ENCODE measurements around the gene MPP3. TPM values are rescaled to one million over a fixed set of nuclear protein-coding genes. Genes with fewer than 3 reads are reported as not detected.
"Not testable (repeated sequence)": the region's sequence is repeated elsewhere in the genome, so short reads cannot be mapped to it uniquely, and the experiment has no call there.

The MPP3 gene, protein sequence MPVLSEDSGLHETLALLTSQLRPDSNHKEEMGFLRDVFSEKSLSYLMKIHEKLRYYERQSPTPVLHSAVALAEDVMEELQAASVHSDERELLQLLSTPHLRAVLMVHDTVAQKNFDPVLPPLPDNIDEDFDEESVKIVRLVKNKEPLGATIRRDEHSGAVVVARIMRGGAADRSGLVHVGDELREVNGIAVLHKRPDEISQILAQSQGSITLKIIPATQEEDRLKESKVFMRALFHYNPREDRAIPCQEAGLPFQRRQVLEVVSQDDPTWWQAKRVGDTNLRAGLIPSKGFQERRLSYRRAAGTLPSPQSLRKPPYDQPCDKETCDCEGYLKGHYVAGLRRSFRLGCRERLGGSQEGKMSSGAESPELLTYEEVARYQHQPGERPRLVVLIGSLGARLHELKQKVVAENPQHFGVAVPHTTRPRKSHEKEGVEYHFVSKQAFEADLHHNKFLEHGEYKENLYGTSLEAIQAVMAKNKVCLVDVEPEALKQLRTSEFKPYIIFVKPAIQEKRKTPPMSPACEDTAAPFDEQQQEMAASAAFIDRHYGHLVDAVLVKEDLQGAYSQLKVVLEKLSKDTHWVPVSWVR
- 9.6 and 13.4 TPM in 2 replicates for total RNA-seq (2014; rRNA removed; shearing (Covaris generic))
- 72.9 and 82.6 TPM in 2 replicates for polyA plus RNA-seq (2014; cell fraction: nucleus; rRNA removed)

DNA sequence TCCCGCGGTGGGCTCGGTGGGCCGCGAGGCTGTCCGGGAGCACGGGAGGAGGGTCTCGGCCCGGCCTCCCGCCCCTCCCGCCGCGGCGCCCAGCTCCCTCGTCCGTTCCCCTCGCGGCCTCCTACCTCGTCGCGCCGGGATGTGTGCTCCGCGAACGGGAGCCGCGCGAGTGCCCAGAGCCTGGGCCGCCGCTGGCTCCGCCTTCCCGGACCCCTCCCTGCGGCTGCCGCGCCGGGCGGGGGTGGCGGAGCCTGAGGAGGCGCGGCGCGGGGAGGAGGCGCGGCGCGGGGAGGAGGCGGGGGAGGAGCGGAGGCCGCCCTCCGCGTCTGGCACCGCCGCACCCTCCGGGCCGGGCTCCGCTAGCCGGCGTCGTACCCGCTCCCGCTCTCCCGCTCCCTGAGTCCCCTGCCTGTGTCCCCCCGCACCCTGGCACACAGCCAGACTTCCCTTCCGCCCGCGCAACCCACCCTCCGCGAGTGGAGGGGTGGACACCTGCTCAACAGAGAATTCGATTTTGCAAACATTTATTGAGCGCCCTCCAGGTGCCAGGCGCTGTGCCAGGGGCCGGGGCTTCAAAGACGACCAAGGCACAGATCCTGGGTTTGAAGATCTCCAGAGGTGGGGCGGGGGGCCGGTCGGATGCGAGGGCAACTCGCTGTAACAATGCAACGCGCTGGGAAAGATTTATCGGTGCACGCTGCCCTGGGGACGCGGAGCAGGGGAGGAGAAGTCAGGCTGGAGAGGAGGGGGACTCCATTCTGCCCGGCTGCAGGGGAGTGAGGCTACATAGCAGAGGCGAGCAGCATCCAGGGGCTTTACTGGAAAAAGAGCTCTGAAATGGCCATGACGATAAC is at the start of gene MPP3:
TSS of gene MPP3 (minus strand) at position 171 of the 854 bp plus-strand sequence. CDS start 1,240 bp downstream, outside the sequence.
- peak; percentile 76 for DNase-seq (ENCODE audit: extremely low read depth, low read depth)

DNA sequence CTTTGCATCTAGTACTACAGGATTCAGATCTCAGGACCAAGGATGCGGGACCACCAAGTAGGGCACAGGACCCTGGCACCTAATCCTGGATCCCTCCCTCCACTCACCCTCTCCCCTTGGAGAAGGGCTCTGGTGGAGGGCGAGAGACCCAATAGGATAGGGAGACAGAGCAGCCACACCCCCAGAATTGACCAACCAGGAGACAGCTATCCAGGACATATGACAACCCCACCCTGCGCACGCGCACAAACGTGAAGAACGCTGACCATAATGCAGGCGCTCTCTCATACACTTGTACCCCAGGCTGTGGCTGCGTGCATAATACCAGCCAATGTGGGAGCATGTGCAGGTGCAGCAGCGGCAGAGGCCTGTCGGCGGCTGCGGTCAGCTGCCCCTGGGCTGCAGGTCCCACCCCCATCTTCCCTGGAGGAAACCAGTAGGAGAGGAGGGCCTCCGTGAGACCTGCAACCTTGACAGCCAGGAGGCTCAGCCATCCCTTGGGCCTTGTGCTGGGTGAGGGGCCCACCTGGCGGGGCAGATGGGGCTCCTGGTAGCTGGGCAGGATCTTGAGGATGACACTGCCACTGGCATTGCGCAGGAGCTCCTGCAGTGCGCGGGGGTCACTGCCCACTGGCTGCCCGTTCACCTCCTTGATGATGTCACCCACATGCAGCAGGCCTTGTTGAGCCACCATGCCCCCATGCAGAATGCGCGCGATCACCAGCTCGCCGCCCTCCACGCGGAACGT is 49.0 kb upstream of the MPP3 start:
- DNase-seq (ENCODE audit: extremely low read depth, low read depth), result no peak

DNA sequence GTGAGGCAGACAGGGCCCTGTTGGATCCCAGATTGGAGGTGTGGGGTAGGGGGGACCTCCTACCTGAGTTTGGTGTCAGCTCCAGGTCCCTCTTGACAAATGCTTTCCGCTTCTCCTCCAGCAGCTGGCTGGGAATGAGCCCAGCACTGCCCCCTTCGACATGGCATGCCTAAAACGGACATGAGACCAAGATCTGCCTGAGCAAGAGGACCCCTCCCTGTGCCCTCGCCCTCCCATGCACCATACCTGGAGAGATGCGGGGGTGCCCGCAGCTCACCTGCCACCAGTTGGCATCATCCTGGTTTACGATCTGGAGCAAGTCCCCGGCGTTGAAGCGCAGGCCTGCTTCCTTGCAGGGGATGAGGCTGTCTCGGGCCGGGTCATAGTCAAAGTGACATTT is 48.2 kb upstream of the MPP3 start:
- no peak for DNase-seq (ENCODE audit: extremely low read depth, low read depth)

DNA sequence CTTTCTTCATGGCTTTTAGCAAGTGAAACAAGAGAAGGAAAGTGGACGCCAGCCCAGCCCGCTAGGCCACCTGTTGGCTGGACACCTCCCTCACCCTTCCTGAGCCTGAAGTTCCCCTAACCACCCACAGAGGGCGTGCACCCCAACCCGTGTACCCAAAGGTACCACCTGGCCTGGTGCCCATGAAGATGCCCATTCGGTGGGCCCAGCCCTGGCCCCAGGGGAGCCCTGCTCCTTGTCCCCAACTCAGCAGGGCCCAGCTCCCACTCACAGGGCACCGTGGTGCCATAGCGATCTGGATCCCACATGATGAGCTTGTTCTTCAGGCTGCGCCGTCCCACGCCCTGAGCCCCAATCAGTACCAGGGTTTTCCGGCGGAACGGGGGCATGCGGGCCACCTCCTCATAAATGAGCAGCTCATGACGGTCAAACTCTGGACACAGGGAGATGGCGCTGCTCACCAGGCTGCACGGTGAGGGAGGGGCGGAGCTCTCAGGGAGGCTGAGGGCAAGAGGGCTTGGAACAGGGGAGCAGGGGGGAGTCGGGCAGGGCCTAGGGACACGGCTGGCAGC is 47.6 kb upstream of the MPP3 start:
- peak; percentile 70 for DNase-seq (ENCODE audit: extremely low read depth, low read depth)

DNA sequence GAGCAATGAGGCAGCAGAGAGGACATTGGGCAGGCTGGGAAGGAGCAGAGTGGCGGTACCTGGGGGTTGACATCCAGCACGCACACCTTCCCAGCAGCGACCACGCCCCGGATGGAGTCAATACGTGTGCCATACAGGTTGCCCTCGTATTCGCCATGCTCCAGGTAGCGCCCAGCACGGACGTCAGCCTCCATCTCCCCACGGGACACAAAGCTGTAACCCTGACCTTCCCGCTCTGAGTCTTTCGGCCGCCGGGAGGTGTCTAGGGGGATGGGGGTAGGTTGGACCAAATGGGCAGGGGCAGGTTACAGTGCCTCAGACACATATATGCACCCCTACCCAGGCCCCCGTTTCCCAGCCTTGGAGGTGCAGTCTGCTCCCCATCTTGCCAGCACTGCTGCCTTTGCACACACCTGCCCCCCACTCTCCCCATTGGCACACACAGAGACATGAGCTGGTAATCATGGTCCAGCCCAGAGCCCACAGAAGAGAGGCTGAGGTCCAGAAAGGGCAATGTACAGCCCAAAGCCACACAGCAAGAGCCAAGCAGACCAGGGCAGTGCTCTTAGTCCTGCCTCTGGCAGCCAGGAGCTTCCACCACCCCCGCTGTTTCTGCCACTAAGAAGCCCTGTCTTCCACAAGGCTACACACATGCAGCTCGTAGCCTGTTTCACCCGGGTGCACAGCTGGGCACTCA is 46.9 kb upstream of the MPP3 start:
- DNase-seq (ENCODE audit: extremely low read depth, low read depth), result no peak

DNA sequence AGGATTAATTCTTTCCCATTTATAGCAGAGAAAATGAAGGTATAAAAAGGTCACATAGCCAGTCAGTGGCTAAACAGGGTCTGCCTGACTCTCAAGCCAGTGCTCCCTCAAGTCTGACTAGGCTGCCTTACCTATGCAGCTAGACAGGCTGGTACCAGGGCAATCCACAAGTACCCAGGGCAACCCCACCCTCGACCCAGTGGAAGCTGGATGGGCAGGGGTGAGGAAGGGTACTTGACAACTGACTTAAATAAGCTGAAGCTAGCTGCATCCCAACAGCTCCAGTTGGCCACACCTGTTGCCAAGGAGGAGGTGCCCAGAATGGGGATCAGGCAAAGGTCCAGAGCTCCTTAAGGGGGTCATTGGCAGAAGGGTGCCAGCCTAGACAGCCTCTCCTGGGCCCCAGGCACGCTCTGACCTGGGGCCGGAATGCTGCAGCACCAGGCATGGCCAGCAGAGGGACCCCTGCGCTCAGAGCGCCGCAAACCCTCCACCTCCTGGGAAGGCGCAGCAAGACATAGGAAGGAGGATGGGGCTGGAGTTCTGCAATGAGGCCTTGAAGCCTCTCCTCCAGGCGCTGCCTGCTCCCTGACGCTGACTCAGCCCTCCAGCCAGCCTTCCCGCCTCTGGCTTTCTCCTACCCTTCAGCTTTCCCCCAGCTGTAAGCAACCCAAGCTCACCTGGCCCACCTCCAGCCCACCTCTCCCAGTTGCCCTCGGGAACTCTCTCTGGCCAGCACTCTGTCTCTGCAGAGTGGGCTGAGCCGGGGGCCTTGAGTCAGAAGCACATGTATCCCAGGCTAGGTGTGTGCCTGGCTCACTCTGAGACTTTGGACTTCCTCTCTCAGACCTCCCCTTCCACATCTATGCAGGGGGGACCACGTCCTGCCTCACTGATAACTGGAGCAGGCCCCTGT is 45.6 kb upstream of the MPP3 start:
- DNase-seq (ENCODE audit: extremely low read depth, low read depth), result peak; percentile 61

DNA sequence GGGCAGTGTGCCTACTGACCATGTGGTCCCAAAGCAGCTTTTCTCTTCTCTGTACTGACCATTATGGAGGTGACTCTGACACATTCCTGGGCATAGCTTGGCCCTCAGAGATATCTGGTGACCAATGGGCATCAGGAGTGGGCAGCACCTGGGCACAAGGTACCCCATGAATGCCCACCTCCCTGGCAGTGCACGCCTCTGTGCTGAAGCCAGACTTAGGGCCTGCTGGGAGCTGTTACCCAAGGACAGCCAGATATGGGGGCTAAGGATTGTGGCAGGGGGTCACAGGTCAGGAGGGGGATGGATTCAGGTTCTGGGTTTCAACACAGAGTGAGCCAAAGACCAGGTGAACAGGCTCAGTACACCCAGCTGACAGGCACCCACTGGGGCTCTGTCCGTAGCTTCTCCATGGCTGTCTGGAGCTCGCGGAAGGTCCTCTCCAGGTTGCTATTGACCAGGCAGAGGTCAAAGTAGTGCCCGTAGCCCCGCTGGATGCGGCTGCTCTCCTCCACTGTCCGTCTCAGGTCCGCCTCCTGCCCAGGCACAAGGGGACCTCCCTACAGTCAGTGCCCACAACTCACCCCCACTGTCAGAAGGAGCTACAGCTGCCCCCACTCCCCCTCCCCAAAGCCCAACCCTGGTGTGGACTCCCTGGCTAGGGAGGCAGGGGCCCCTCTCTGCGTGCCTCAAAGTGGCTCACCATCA is 44.7 kb upstream of the MPP3 start:
- no peak for DNase-seq (ENCODE audit: extremely low read depth, low read depth)

DNA sequence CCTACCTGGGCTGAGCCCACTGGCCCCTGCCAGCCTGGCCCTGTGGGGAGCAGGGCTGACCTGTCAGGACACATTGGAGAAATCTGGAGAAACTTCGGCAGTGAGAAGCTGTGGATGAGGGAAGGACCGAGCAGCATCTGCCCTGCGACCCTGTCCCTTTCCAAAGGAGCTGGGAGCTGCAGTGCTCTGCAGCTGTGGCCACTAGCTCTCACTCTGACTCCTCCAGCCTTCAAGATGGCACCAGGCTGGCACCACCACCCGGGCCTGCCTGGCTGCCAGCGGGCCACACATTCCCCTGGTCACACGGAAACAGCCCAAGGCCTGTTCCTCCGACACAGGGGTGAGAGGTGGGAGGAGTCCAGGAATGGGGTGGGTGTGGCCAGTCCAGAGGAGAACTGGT is 44.1 kb upstream of the MPP3 start:
- DNase-seq (ENCODE audit: extremely low read depth, low read depth), result no peak

DNA sequence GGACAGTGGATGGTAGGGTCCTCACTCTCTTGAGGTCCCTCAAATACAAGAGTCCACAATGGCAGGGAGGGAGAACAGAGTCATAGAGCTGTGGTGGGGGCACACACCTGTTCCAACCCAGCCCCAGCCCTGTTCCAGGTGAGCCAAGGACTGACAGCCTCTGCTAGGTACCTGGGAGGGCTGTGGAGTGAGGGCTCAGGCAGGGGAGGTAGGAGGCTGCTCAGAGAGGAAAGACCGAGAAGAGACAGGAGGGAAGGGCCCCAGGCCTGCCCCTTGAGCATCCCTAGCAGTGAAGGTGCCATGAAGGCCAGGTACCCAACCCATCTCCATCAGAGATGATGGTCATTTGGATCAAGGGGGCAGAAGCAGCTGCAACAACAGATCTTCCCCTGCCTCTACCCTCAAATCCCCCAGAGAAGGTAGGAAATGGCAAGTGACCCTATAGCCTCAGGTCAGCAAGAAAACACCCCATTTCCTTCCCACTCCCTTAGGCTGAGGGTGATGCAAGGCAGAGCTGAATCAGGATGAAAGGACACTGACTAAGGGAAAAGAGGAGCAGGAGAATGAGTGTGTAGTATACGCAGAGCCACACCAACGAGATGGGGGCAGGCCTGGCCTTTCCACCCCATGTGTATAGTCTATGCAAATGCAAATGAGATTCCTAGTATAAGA is 42.7 kb upstream of the MPP3 start:
- DNase-seq (ENCODE audit: extremely low read depth, low read depth), result no peak

DNA sequence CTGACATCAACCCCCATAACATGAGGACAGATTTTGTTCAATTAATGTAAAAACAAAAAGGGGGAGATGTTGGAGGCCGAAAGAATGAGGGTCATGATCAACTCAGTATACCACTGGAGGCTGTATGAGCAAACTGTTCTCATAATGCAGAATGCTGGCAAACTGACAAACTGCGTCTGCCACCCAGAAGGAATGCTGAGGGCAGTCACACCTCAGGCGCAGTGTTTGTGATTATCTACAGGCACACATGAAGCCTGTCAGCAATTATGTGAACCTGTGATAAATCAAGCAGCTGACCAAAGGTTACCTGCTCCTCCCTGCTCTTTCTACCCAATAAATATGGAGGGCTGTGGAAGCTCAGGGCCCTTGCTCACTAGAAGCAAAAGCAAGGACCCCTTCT is 41.3 kb upstream of the MPP3 start:
- DNase-seq (ENCODE audit: extremely low read depth, low read depth), result no peak

DNA sequence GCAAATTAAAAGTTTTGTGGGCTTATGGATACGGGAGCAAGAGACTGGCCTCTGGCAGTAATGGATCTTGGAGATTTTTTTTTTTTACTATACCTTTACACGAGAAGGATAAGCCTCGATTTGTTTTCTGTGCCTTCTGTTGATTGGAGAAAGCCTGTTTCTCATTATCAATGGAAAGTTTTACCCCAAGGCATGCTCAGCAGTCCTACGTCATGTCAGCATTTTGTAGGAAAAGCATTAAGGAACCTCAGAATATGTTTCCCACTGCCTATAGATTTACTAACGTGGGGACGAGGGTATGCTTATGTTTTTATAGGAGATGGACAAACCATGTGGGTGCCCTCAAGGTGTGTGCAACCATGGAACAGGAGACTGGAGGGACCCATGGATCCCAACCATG is 40.9 kb upstream of the MPP3 start:
- no peak for DNase-seq (ENCODE audit: extremely low read depth, low read depth)

DNA sequence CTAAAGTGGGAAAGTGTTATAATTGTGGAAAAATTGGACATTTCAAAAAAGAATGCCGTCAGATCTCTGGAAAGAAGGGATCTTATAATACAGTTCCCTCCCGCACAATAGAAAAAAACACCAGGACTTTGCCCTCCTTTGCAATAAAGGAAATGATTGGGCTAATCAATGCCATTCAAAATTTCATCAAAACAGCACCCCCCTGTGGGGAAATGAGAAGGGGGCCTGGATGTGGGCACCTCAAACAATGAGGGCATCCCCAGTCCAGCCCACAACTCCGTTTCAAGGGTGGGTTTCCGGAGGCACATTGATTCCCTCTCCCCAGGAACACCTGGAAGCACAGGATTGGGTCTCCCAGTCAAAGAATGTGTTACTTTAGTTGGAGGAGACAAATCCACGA is 40.1 kb upstream of the MPP3 start:
- DNase-seq (ENCODE audit: extremely low read depth, low read depth), result no peak

DNA sequence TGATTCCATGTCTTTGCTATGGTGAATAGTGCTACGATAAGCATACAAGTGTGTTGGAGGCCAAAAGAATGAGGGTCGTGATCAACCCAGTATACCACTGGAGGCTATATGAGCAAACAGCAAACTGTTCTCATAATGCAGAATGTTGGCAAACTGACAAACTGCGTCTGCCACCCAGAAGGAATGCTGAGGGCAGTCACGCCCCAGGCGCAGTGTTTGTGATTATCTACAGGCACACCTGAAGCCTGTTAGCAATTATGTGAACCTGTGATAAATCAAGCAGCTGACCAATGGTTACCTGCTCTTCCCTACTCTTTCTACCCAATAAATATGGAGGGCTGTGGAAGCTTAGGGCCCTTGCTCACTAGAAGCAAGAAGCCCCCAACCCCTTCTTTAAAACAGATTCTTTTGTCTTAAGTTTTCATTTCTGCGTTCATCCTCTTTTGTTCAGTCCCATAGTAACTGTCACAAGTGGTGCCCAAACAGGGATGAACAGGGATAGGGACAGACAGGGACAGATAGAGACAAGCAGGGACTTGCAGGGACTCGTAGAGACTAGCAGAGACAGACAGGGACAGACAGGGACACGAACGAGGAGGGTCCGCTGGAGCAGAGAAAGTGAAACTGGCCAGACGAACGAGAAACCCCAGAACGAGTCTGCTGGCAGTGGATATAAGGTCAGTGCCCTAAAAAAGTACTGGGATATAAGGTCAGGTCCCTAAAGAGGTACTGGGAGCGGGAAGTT is 39.2 kb upstream of the MPP3 start:
- no peak for DNase-seq (ENCODE audit: extremely low read depth, low read depth)

DNA sequence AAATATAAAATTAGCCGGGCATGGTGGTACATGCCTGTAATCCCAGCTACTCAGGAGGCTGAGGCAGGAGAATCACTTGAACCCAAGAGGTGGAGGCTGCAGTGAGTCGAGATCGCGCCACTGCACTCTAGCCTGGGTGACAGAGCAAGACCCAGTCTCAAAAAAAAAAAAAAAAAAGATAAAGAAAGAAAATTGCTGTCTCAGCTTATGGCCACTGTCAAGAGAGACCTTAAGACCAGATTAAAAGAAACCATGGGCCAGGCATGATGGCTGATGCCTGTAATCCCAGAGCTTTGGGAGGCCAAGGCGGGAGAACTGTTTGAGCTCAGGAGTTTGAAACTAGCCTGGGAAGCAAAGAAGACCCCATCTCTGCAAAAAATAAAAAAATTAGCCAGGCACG is 36.1 kb upstream of the MPP3 start:
- not testable (repeated sequence) for DNase-seq (ENCODE audit: extremely low read depth, low read depth)

DNA sequence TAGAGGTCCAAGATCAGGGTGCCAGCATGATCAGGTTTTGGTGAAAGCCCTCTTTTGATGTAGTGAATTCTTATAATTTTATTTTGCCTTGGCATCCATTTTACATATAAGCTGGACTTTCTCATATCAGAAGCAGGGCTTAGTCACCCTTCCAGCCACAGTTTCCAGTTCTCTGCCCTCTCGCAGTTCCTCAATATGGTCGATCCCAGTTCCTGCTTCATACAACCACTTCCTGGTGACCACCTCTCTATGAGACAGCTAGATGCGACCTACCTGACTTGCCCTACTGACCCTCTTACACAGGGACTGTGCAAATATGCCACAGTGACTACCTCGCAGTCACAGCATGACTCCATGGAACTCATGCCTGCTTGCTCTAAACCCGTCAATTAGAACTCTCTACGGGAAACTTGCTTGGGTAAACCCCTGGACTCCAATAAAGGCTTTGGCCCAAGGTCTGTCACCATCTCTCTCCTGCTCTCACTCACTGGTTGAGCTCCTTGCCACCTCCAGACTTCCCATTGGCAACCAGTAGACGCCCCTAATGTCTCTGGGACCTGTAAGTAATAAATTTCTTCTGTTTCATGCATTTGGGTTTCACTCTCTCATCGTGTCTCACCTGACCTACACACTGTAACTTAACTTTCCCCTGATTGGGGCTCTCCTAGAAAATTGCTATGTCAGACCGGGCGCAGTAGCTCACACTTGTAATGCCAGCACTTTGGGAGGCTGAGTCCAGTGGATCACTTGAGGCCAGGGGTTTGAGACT is 35.5 kb upstream of the MPP3 start:
- no peak for DNase-seq (ENCODE audit: extremely low read depth, low read depth)
